Measurements from ENCODE around the gene PPP2R2D. TPM values are rescaled to one million over a fixed set of nuclear protein-coding genes. Genes with fewer than 3 reads are reported as not detected.
A peak's percentile ranks its signal among the peaks of the same experiment; 100 is the strongest.
"Not testable (repeated sequence)": the region's sequence is repeated elsewhere in the genome, so short reads cannot be mapped to it uniquely, and the experiment has no call there.

The PPP2R2D gene
- total and polyA plus RNA-seq, 9 donors, result 26.7 to 62.9 (median 42.0) TPM

DNA sequence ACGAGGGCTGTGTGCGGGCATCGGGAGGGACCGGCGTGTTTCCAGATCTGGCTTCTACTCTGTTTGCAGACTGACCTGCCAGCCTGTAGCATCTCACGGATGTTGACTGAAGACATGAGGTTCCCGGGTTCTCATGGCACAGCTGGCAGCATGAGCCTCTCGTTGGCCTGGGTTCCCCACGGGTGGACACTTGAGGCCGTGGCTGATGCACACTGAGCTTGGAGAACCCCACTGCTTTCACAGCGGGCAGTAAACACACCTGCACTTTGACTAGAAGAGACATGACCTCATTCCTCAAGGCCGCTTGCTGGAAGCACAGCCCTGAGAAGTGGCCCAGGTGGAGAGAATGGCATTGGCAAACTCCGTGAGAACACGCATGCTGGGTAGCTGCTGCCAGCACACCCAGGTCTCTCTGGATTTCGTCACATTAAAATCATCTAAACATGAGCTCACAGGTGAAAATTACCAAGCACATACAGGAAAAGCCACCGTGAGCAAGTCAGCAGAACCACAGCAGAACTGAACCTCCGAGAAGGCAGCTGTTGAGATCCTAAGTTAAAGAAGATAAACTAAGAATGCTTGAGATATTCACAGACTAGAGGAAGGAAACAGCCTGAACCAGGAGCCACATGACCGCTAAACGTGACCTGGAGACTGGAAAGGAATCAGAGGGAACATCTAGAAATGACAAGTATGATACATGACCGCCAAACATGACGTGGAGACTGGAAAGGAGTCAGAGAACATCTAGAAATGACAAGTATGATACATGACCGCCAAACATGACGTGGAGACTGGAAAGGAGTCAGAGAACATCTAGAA is 48.4 kb downstream of the PPP2R2D start:
- H3K9me3 ChIP-seq, result no peaks in the 10 kb centered on the region
- WGBS, 3 donors, result 93 to 96% (median 95%) methylated on average over 21 to 22 of the region's 23 CpGs
- H3K27me3 ChIP-seq, result no peaks in the 10 kb centered on the region
- no peak overlapping the region for H3K27ac ChIP-seq
- no peaks in the 10 kb centered on the region for H3K36me3 ChIP-seq
- H3K4me1 ChIP-seq (ENCODE audit: insufficient read depth), result peaks cover 9% of the 10 kb centered on the region
- TF ChIP-seq POLR2A (IDR thresholded peaks at IDR 0.05), result no peak
- TF ChIP-seq, protein P1, sequence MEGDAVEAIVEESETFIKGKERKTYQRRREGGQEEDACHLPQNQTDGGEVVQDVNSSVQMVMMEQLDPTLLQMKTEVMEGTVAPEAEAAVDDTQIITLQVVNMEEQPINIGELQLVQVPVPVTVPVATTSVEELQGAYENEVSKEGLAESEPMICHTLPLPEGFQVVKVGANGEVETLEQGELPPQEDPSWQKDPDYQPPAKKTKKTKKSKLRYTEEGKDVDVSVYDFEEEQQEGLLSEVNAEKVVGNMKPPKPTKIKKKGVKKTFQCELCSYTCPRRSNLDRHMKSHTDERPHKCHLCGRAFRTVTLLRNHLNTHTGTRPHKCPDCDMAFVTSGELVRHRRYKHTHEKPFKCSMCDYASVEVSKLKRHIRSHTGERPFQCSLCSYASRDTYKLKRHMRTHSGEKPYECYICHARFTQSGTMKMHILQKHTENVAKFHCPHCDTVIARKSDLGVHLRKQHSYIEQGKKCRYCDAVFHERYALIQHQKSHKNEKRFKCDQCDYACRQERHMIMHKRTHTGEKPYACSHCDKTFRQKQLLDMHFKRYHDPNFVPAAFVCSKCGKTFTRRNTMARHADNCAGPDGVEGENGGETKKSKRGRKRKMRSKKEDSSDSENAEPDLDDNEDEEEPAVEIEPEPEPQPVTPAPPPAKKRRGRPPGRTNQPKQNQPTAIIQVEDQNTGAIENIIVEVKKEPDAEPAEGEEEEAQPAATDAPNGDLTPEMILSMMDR (IDR thresholded peaks at IDR 0.05), result no peak
- TF ChIP-seq EP300 (IDR thresholded peaks at IDR 0.05), result no peak
- no peak overlapping the region for H3K4me3 ChIP-seq
- peak in 1 of 5 donors; percentile 26 for DNase-seq
- intact Hi-C loops (cut with DNase I), result loop anchor here in 2 of 4 donors (5.0 to 10.0 kb wide), 2 partner anchors 54 to 57 kb away; no protein-coding TSS in a partner anchor

DNA sequence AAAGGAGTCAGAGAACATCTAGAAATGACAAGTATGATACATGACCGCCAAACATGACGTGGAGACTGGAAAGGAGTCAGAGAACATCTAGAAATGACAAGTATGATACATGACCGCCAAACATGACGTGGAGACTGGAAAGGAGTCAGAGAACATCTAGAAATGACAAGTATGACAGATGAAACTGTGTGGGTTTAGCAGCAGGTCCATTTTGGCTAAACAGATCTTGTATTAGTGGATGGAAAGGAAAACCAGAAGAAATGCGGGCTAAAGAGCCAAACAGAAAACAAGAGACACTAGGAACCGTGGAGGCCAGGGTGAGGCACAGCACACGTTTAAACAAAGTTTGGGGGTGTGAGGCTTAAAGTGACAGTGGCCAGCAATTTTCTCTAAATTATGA is 49.1 kb downstream of the PPP2R2D start:
- DNase-seq; H3K4me1 ChIP-seq (ENCODE audit: insufficient read depth); H3K27me3 ChIP-seq; H3K36me3 ChIP-seq; H3K27ac ChIP-seq; H3K4me3 ChIP-seq; H3K9me3 ChIP-seq: not testable (repeated sequence)
- WGBS, 3 donors, result 78 to 88% (median 79%) methylated on average over 5 to 7 of the region's 7 CpGs
- intact Hi-C loops (cut with DNase I), result loop anchor here in 2 of 4 donors (5.0 to 10.0 kb wide), 2 partner anchors 55 to 58 kb away; no protein-coding TSS in a partner anchor

DNA sequence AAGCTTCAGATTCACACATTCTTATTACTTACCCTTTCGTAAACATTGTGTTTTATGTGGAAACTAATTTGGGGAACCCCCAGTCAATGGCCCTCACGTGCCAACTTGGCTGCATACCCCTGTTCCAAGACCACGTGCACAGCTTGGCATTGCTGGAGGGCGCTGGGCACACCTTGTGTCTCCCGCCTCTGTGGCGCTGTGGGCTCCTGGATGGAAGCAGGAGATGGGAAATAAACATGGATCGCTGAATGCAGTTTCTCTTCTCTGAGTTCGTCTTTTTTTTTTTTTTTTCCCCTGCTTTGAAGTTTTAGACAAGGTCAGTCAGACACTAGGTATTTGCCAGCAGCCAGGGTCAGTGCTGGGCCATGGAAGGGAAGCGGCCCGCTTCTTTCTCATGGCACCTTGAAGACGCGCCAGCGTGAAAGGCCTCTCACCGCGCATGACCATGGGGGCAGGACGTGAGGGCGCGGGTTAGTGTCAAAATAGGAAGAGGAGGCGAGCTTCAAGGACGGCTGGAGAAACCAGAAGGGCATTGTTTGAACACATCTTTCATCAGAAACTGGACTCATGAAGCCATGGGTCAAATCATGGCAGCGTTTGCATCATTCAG is 53.7 kb downstream of the PPP2R2D start:
- no peak overlapping the region for H3K27ac ChIP-seq
- intact Hi-C loops (cut with DNase I), result no loop called here
- H3K9me3 ChIP-seq, result no peaks in the 10 kb centered on the region
- no peaks in the 10 kb centered on the region for H3K36me3 ChIP-seq
- WGBS, 3 donors, result 66 to 91% (median 68%) methylated on average over 21 of the region's 21 CpGs
- H3K27me3 ChIP-seq, result no peaks in the 10 kb centered on the region
- no peak for TF ChIP-seq EP300 (IDR thresholded peaks at IDR 0.05)
- TF ChIP-seq, protein P1 (IDR thresholded peaks at IDR 0.05), result no peak
- DNase-seq, result peak in 2 of 5 donors; percentile 39 to 41
- no peaks in the 10 kb centered on the region for H3K4me1 ChIP-seq (ENCODE audit: insufficient read depth)
- H3K4me3 ChIP-seq, result no peak overlapping the region

DNA sequence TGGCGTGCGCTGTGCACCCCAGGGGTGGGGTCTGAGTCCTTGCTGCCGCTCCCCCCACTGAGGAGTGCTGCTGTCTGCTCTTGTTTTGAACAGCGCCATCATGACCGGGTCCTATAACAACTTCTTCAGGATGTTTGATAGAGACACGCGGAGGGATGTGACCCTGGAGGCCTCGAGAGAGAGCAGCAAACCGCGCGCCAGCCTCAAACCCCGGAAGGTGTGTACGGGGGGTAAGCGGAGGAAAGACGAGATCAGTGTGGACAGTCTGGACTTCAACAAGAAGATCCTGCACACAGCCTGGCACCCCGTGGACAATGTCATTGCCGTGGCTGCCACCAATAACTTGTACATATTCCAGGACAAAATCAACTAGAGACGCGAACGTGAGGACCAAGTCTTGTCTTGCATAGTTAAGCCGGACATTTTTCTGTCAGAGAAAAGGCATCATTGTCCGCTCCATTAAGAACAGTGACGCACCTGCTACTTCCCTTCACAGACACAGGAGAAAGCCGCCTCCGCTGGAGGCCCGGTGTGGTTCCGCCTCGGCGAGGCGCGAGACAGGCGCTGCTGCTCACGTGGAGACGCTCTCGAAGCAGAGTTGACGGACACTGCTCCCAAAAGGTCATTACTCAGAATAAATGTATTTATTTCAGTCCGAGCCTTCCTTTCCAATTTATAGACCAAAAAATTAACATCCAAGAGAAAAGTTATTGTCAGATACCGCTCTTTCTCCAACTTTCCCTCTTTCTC is 55.0 kb downstream of the PPP2R2D start:
- H3K4me1 ChIP-seq (ENCODE audit: insufficient read depth), result no peaks in the 10 kb centered on the region
- DNase-seq, result peak in 1 of 5 donors; percentile 24
- H3K36me3 ChIP-seq, result no peaks in the 10 kb centered on the region
- TF ChIP-seq EP300 (IDR thresholded peaks at IDR 0.05), result no peak
- TF ChIP-seq, protein P1 (IDR thresholded peaks at IDR 0.05), result no peak
- no peak for TF ChIP-seq POLR2A (IDR thresholded peaks at IDR 0.05)
- no peak overlapping the region for H3K4me3 ChIP-seq
- intact Hi-C loops (cut with DNase I), result no loop called here
- WGBS, 3 donors, result 93 to 94% (median 93%) methylated on average over 38 of the region's 38 CpGs
- no peaks in the 10 kb centered on the region for H3K9me3 ChIP-seq
- H3K27ac ChIP-seq, result no peak overlapping the region
- no peaks in the 10 kb centered on the region for H3K27me3 ChIP-seq
